ENCODE results near the gene ZAP70.
"Not testable (repeated sequence)": the region's sequence is repeated elsewhere in the genome, so short reads cannot be mapped to it uniquely, and the experiment has no call there.

The ZAP70 gene

DNA sequence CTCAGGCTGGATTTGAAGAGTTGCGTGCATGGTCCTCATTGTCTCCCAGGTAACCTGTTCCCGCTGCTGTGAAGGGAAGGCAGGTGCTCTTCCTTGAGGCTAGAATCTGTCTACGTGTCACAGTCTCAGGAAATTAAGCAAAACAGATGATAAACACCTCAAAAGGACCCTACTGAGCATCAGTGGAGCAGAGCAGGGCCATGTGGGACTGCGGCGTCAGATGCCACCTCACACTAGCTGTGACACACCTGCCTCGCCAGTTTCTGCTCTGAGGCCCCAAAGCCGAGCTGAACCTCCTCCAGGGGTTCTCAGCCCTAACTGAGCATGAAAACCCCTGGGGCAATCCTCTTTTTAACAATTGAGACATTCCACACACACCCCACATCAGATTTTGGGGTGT is 41.9 kb upstream of the ZAP70 start:
- TF ChIP-seq, protein P1, sequence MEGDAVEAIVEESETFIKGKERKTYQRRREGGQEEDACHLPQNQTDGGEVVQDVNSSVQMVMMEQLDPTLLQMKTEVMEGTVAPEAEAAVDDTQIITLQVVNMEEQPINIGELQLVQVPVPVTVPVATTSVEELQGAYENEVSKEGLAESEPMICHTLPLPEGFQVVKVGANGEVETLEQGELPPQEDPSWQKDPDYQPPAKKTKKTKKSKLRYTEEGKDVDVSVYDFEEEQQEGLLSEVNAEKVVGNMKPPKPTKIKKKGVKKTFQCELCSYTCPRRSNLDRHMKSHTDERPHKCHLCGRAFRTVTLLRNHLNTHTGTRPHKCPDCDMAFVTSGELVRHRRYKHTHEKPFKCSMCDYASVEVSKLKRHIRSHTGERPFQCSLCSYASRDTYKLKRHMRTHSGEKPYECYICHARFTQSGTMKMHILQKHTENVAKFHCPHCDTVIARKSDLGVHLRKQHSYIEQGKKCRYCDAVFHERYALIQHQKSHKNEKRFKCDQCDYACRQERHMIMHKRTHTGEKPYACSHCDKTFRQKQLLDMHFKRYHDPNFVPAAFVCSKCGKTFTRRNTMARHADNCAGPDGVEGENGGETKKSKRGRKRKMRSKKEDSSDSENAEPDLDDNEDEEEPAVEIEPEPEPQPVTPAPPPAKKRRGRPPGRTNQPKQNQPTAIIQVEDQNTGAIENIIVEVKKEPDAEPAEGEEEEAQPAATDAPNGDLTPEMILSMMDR (conservative IDR thresholded peaks at IDR 0.05; ENCODE audit: low read depth, low read length): no peak
- H3K4me3 ChIP-seq (ENCODE audit: low read depth, low read length): no peak overlapping the region
- DNase-seq (ENCODE audit: low read depth): no peak

DNA sequence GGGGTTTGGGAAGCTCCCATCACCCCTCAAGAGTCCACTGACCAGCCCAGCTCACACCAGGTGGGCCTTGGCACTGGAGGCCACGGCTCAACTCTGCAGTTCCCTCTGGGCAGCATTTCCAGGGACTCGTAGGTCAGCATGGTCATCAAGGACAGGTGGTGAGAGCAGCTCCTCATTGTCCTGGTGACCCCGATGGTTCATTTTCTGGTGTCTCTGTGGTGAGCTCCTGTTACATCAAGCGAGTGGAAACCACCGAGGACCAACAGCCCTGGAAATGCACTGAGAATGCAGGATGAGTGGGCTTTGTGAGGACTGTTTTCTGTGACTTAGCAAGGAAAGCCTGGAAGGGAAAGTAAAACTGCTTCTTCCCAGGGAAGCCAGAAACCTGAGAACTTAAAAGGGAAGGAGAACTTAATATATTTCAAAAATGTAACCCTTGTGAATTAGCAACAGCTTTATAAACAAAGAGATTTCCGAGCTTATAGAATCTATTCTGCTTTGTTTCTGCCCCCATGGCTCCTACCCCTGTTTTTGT is 40.7 kb upstream of the ZAP70 start:
- peak; percentile 40 for DNase-seq (ENCODE audit: low read depth)
- H3K4me3 ChIP-seq (ENCODE audit: low read depth, low read length): not testable (repeated sequence)

DNA sequence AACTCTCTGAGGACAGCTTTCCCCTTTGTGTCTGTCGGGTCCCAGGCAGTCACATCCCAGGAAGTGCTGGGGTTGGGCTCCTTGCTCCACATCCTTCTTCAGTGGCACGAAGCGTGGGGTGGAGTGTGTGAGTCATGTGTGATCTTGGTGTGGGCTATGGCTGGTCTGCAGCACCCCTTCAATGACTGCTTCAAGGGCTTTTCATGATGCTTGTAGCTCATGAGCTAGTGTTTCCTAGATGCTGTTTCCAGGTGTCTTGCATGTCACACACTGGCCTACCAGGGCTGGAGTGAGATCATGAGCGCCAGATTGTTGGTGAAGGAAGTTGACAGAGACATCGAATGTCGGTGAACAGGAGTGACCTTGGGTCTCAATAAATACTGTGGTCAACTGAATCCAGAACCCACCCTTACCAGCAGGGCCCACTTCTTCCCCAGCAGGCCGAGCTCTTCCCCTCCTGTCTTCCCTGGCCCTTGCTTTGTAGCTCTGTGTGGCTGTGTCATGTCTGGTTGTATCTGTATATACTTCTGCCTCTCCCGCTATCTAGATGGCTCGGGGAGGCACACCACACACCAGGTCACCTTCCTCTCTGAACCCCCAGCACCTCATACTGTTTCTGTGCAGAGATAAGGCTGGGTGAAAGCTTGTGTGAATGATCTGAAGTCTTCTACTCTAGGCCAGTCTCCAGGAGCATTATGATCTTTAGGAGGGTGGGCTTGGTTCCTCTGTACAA is 40.0 kb upstream of the ZAP70 start:
- TF ChIP-seq, protein P1 (conservative IDR thresholded peaks at IDR 0.05; ENCODE audit: low read depth, low read length): no peak
- H3K4me3 ChIP-seq (ENCODE audit: low read depth, low read length): no peak overlapping the region
- peak; percentile 28 for DNase-seq (ENCODE audit: low read depth)

DNA sequence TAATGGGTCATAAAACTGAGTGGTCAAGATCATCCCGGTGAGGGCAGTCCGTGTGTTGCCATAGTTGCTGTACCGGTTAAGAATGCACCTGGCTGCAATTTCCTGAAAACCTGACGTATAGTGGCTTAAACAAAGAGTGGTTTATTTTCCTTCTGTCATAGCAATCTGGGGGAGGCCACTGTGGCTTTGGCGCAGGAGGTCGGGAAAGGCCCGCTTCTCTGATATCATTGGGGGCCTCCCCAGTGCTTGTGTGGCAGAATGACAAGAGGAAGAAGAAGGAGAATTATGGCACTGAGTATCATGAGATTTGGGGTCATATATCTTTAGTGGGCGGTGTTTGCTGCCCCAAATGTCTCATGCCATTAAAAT is 39.5 kb upstream of the ZAP70 start:
- no peak for DNase-seq (ENCODE audit: low read depth)
- H3K4me3 ChIP-seq (ENCODE audit: low read depth, low read length): no peak overlapping the region
- TF ChIP-seq, protein P1 (conservative IDR thresholded peaks at IDR 0.05; ENCODE audit: low read depth, low read length): no peak

DNA sequence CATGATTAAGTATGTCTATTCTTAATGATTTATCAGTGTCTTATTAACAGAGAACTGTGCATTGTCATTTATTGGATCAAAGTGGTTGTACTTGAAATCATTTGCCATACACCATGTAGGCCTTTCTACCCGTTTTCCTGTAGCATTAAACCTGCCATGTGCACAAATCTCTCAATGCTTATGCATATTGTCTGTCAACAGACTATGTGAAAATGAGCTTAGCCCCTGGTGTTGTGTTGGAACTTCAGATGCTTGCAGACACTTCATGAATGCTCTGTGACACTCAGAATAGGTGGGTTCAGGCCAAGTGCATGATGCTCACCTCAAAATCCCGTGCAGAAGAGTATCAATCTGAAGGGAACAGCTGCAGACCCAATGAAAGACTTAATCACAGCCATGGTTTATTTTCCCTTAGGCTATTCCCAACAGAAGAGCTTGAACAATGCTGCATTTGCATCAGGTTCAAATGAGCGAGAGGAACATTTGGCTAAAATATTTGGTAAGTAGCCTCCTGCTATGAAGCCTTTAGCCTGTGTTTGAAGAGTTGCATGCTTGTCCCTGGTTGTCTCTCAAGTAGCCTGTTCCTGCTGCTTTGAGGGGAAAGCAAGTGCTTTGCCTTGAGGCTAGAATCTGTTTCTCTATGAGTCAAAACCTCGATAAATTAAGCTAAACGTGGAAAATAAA is 37.8 kb upstream of the ZAP70 start:
- TF ChIP-seq, protein P1 (conservative IDR thresholded peaks at IDR 0.05; ENCODE audit: low read depth, low read length): no peak
- H3K4me3 ChIP-seq (ENCODE audit: low read depth, low read length): no peak overlapping the region
- DNase-seq (ENCODE audit: low read depth): no peak

DNA sequence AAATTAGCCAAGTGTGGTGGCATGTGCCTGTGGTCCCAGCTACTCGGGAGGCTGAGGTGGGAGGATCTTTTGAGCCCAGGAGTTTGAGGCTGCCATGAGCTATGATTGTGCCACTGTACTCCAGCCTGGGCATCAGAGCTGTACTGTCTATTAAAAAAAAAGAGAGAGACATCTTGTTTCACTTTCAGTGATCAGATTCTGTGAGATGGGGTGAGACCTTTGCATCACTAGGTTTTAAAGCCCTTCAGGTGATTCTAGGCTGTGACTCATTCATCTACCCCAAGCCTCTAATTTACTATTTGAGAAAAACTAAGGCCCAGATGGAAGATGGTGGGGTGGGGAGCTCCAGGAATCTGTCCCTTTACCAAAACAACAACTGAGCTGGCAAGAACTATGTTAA is 36.8 kb upstream of the ZAP70 start:
- H3K4me3 ChIP-seq (ENCODE audit: low read depth, low read length): no peak overlapping the region
- no peak for DNase-seq (ENCODE audit: low read depth)
- TF ChIP-seq, protein P1 (conservative IDR thresholded peaks at IDR 0.05; ENCODE audit: low read depth, low read length): no peak

DNA sequence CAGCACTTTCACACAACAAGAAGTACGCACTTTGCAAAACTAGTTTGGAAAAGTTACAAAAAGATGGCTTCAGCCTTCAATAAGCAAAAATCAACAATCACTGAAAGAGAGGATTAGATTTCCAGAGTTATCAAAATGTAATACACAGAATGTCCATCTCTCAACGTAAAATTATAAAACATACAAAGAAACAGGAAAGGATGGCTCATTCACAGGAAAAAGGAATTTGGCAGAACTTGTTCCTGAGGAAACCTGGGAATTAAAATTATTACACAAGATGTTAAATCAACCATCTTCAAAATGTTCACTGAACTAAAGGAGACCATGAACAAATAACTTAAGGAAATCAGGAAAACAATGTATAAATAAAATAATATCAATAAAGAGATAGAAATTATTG is 35.9 kb upstream of the ZAP70 start:
- no peak for DNase-seq (ENCODE audit: low read depth)
- TF ChIP-seq, protein P1 (conservative IDR thresholded peaks at IDR 0.05; ENCODE audit: low read depth, low read length): no peak
- H3K4me3 ChIP-seq (ENCODE audit: low read depth, low read length): no peak overlapping the region

All from choroid plexus epithelial cell (primary cell).